ENCODE data around the gene PTPRH.

DNA sequence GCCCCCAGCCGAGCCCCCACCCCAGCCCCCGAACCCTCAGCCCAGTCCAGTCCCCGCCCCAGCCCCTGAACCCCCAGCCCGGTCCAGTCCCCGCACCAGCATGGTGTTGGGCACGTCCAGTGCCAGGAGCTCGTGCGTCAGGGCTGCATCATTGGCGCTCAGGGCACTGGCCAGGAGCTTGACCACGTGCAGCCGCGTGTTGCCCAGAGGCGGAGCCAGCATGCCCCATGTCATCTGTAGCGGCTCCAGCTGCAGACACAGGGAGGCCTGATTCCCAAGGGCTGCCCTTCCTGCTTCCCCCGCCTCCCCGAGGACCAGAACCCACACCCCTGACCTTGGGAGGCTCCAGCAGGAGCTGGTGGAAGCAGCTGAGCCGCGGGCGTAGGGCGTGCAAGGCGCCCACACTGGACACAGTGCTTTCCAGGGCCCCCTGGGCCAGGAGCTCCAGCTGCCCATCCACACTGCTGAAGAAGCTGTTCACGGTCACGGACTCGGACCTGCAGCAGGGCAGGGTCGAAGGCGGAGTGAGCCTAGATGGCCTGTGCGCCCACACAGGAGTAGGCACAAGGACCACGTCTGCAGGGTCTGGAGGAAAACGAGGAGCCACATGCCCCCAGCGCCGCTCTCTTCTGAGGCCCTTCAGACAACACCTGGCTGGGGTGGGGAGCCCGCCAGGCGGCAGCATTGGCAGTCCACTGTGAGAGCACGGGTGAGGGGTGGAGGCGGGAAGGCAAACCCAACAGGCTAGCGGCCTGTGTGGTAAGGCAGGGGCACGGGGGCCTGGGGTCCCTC lies 32.0 kb upstream of the PTPRH start:
- TF ChIP-seq GATA2 (IDR thresholded peaks at IDR 0.05; ENCODE audit: low read depth, low read length) = no peak
- TF ChIP-seq GATA3 (IDR thresholded peaks at IDR 0.05; ENCODE audit: low read depth, low read length) = no peak

Data from SH-SY5Y (cell line).